GM18499 (cell line): Measurements from ENCODE around the gene THAP4.
"Not testable (repeated sequence)": the region's sequence is repeated elsewhere in the genome, so short reads cannot be mapped to it uniquely, and the experiment has no call there.

Experiments used
- ATAC-seq: cut with Tn5 transposase; IDR thresholded peaks from one replicate; pipeline ENCODE4 v1.9.1; 2021; ENCODE audit warnings: moderate number of reproducible peaks; ENCODE audit not compliant: insufficient read depth, unreplicated experiment

Gene THAP4

DNA sequence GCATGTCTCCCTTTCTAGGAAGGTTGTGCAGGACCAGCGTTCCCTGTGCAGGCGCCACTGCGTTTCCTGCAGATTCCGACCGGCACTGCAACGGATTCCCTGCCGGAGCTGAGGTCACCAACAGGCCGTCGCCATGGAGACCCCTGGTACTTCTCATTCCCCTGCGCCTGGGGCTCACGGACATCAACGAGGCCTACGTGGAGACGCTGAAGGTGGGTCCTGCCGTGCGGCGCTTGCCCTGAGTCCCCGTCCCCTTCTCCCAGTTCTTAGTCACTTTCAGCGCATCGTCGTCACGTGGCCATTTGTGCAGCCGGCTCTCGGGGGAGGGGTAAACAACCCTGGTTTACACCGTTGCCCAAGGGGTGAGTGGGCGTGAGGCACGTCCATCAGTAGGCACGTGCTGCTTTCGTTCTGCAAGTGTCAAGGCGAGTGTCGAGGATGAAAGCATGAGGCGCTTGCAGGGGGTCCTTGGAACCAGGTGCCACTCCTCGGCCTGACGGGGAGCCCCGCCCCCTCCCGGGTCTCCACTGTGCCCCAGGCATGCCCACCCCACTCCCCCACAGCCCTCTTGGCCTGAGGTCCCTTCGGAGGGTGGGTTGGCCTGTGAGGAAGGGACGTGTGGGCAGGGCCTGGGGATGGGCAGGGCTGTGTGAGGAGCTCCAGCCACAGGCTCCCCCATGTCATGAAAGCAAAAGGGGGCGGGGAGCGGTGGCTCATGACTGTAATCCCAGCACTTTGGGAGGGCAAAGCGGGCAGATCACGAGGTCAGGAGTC is 29.9 kb upstream of the THAP4 start:
- ATAC-seq = no peak

DNA sequence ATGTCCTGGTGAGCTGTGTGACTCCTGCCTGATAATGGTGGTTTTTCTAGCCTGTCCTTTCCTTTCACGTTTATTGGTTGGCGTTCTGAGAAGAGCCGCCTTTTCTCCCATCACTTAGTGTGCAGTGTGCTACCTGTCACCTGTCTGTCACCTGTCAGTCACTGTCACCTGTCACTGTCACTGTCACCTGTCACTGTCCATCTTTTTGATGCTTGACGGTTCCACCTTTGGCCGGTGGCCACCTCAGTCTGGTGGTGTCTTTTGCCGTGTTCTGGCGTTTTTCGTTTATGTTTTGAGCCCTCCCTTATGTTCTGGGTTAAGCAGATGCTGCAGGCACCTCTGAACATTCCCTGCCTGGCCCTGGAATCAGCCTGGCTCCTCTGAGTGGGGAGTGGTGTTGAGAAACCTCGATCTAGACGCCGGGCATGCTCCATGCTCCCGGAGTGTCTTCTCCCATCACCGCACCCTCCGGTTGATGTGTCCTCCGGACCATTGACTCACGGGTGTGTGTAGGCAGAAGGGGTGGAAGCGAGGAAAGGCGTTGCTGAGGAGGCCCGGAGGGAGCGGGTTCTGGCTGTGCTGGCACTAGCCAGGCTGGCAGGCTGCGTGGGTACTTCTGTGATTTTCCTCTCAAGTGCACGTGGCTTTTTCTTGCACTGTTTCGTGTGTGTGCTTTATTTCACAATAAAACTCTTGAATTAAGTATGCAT is 28.9 kb upstream of the THAP4 start:
- no peak for ATAC-seq

DNA sequence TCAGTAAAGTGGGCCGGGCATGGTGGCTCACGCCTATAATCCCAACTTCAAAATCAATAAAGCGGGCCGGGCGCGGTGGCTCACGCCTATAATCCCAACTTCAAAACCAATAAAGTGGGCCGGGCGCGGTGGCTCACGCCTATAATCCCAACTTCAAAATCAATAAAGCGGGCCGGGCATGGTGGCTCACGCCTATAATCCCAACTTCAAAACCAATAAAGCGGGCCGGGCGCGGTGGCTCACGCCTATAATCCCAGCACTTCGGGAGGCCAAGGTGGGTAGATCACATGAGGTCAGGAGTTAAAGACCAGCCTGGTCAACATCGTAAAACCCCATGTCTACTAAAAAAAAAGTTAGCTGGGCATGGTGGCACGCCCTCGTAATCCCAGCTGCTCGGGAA is 25.8 kb upstream of the THAP4 start:
- ATAC-seq = not testable (repeated sequence)

DNA sequence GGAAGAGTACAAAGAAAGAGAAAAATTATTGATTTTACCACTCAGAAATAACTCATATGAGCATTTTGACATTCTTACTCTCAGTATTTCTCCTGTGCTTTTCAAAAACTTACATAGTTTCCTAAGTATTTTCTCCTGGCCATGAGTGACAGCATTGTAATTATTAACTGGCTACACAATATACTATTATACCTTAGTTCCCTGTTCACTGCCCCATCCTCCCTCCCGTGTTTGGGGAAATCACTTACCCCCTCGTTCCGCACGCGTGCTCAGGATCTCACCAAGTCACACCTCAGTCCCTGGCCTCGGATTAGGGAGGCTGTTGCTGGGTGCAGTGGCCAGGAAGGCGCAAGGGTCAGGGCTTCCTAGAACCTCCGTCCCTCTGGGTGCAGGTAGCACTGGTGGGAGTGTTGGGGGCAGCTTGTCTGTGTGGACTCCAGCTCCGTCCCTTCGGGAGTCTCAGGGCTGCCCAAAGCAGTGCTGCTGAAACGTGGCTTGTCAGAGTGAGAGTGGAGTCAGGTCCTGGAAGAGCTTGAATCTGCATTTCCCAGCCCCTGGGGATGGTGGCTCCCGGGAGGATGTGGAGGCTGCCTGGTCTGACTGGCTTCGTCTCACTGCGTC is 23.7 kb upstream of the THAP4 start:
- no peak for ATAC-seq

DNA sequence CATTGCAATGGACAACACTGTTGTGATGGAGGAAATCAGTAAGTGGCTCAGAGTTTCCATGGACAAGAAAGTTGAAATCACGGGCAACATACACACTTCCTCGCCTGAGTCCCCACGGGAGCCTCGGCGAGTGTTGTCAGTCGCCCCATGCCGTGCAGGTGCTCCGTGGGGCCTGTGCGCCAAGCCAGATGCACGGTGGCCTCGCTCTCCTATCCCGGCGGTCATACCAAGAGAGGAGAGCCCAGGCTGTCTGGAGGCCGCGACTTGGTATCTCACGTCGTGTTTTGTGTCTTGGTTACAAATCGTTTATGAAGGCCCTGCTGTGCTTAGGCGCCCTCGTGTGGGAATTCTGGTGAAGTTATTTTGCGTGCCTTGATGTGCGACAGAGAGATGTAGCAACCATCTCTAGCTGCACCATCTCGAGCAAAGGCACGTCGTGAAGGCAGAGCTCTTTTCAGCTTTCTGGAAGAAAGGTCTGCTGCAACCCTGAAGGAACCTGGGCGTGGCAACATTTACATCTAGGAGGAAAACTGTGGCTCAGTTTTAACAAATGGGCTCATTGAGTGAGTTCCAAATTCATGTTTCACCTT is 22.3 kb upstream of the THAP4 start:
- no peak for ATAC-seq

DNA sequence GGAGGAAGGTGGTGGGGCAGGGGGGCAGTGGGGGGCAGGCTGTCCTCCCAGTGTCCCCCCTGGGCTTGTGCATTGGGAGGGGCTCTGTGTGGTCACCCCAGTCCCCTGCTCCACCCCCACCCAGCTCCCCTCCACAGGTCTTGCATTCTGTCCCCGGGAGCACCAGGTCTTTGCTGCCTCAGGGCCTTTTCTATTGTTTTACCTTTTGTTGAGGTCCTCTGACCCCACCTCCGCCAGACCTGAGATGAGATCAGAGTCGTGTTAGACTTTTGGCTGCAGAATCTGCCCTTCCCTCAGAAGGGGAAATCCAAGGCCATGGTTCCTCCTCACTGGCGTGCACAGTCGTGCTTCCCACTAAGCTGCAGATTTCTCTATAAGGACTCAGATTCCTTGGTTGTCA is 21.3 kb upstream of the THAP4 start:
- no peak for ATAC-seq

- ATAC-seq = no peak
These were observed 20.9 kb upstream of the THAP4 start for GRCh38 chr2:241657786-241658254.

DNA sequence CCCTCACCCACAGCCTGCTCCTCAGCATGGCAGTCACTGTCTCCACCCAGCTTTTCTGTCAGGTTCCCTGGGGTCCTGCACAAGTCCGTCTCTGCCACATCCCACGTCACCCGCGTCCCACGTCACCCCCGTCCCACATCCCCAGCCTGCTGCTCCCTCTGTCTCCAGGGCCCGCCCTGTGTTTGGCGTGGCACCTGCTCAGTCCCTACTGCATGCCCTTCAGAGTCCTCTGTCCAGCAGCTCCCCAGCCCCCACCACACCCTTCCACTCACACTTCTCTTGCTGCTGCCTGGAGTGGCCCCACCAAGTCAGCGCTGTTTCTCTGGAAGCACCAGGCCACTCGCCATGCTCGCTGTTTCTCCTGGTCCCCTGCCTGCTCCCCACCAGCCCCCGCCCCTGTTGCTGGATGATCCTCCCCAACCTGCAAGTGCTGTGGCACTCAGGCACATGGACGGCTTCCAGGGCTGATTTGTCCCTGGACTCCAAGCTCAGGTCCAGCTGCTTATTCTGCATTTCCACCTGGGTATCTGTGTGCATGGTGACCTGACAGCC is 19.3 kb upstream of the THAP4 start:
- ATAC-seq = no peak

- ATAC-seq = no peak
These were observed 18.7 kb upstream of the THAP4 start for GRCh38 chr2:241655516-241656189.

GRCh38 chr2:241654551-241654950 is 17.6 kb upstream of the THAP4 start:
- ATAC-seq = no peak

GRCh38 chr2:241653210-241653750 is 16.3 kb upstream of the THAP4 start:
- ATAC-seq = no peak

DNA sequence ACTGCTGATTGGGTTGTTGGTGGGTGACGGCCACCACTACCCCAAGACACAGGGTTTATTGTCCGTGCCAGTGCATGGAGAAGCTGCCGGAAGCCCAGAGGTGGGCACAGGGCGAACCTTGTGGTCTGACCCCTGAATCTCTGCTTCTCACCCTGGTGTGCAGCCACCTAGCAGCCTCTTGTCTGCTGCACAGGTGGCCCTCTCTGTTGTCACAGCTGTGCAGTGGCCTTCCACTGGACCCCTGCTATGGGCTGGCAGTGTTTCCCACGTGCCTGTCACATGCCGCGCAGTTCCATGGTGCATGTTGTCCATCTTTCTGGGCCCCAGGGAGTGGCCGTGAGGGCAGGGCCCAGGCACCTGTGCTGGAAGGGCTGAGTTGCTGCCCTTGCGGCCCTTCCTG is 15.8 kb upstream of the THAP4 start:
- no peak for ATAC-seq

GRCh38 chr2:241652142-241652541 is 15.2 kb upstream of the THAP4 start:
- no peak for ATAC-seq

DNA sequence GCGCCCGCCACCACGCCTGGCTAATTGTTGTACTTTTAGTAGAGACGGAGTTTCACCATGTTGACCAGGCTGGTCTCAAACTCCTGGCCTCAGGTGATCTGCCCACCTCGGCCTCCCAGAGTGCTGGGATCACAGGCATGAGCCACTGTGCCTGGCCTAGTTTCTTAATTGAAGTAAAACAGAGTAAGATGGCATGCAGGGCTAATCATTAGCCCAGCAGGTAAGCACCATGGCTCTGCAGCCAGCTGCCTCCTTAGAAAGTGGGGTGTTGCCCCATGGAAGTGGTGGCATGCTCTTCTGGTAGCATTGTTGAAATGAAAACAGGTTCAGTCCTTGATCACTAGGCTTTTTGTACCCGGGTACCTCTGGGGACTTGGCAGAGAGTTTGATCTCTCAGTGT is 13.0 kb upstream of the THAP4 start:
- no peak for ATAC-seq

- no peak for ATAC-seq
These were observed 12.4 kb upstream of the THAP4 start for GRCh38 chr2:241649404-241649803.

DNA sequence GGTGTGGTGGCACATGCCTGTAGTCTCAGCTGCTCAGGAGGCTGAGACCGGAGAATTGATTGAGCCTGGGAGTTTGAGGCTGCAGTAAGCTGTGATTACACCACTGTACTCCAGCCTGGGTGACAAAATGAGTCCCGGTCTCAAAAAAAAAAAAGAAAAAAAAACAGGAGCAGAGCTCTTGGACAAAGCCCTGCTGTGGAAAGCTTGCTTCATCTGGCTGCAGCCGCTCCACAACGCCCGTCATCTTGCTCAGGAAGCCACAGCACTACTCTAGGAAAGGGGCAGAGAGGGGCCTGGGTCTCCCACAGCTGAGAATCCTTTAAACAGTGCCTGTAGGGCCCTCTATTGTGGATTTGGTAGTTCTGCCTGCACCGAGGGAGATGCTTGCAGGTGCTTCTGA is 11.5 kb upstream of the THAP4 start:
- no peak for ATAC-seq

GRCh38 chr2:241645915-241646645 is 9.1 kb upstream of the THAP4 start:
- no peak for ATAC-seq

DNA sequence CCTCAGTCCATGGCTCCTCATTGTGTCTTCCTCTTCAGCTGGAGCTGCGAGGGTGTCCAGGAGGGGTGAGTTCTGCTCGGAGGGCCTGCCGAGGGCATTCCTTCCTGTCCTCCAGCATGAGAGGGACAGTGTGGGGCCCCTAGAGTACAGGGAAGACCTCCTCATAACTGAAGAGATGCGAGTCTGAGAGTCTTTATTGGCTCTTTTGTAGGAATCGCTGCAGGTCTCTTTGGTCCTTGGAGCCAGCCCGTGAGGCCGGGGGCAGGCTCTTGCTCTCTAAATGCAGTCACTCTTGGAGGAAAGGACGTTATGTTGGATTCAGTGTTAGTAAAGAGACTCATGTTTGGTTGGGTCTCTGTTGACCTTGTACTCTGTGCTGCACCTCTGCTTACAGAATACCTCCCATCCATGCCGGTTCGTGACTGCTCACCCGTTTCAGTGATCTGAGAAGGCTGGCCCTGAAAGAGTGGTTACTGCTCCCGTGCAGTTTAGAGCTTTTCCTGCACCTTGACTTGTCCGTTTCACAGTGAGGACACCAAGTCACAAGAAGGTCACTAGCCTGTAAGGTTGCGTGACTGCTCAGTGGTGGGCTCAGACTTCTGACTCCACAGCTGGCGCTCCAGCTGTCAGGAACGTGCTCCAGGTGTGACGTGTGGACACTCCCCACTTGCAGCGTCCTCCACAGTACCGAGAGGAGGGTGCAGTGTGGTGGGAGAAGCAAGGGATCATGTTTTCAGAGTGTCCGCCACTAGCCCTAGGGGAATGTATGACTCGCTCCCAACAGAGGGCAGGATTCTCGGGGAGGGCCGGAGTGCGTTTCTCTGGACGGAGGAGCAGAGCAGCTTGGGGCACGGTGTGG is 8.3 kb upstream of the THAP4 start:
- ATAC-seq = no peak
